ENCODE data around the gene HOXB1. TPM values are rescaled to one million over a fixed set of nuclear protein-coding genes. Genes with fewer than 3 reads are reported as not detected.

HOXB1 gene
- total RNA-seq, 4 donors from 2014 or later: not detected

GRCh38 chr17:48544349-48545021 is 13.7 kb upstream of the HOXB1 start:
- TF ChIP-seq POLR2A (IDR thresholded peaks at IDR 0.05) (no peak), CTCF (IDR thresholded peaks at IDR 0.05) (no peak)
- Histone ChIP-seq H3K9me3 (no peaks in the 10 kb centered on the region), H3K4me3 (peak overlapping the region; percentile 45 to 70 (median 58)), H3K4me1 (peaks cover 0 to 24% (median 2%) of the 10 kb centered on the region in 4 donors), H3K36me3 (peaks cover 0 to 3% (median 0%) of the 10 kb centered on the region in 3 donors), H3K27ac (peak overlapping the region; percentile 76 to 96 (median 87)), H3K27me3 (no peaks in the 10 kb centered on the region)
- peak; percentile 50 to 84 (median 72) for DNase-seq

- DNase-seq: no peak
- Histone ChIP-seq H3K36me3 (no peaks in the 10 kb centered on the region), H3K4me3 (peak overlapping the region; percentile 45 to 70 (median 58)), H3K9me3 (no peaks in the 10 kb centered on the region), H3K27ac (peak overlapping the region; percentile 76 to 96 (median 87)), H3K27me3 (no peaks in the 10 kb centered on the region), H3K4me1 (peaks cover 0 to 24% (median 2%) of the 10 kb centered on the region in 4 donors)
- TF ChIP-seq CTCF (IDR thresholded peaks at IDR 0.05): no peak
- TF ChIP-seq POLR2A (IDR thresholded peaks at IDR 0.05): no peak
These were observed 13.1 kb upstream of the HOXB1 start for GRCh38 chr17:48543854-48544348.

- peak; percentile 34 to 84 (median 81) for DNase-seq
- TF ChIP-seq POLR2A (IDR thresholded peaks at IDR 0.05): no peak
- peak in 3 of 6 experiments; percentile 36 to 49 (median 49) for TF ChIP-seq CTCF (IDR thresholded peaks at IDR 0.05)
These were observed 12.5 kb upstream of the HOXB1 start for GRCh38 chr17:48543107-48543853.

GRCh38 chr17:48542698-48543106 is 11.9 kb upstream of the HOXB1 start:
- no peaks in the 10 kb centered on the region for H3K36me3 ChIP-seq
- peaks cover 0 to 20% (median 2%) of the 10 kb centered on the region in 4 donors for H3K4me1 ChIP-seq
- peak overlapping the region; percentile 76 to 96 (median 88) for H3K27ac ChIP-seq
- TF ChIP-seq POLR2A (IDR thresholded peaks at IDR 0.05) (no peak), CTCF (IDR thresholded peaks at IDR 0.05) (no peak)
- peak overlapping the region; percentile 45 to 70 (median 58) for H3K4me3 ChIP-seq
- DNase-seq: no peak
- no peaks in the 10 kb centered on the region for H3K9me3 ChIP-seq
- no peaks in the 10 kb centered on the region for H3K27me3 ChIP-seq

More at GRCh38 chr17:48543107-48543853, 12.5 kb upstream of the HOXB1 start:
- Histone ChIP-seq H3K36me3 (no peaks in the 10 kb centered on the region), H3K9me3 (no peaks in the 10 kb centered on the region), H3K4me3 (peak overlapping the region; percentile 45 to 70 (median 58)), H3K27ac (peak overlapping the region; percentile 76 to 96 (median 87)), H3K4me1 (peaks cover 0 to 24% (median 2%) of the 10 kb centered on the region in 4 donors), H3K27me3 (no peaks in the 10 kb centered on the region)

GRCh38 chr17:48542114-48542656 is 11.4 kb upstream of the HOXB1 start:
- H3K9me3 ChIP-seq: no peaks in the 10 kb centered on the region
- TF ChIP-seq CTCF (IDR thresholded peaks at IDR 0.05) (no peak), POLR2A (IDR thresholded peaks at IDR 0.05) (no peak)
- H3K36me3 ChIP-seq: no peaks in the 10 kb centered on the region
- peak overlapping the region; percentile 76 to 96 (median 88) for H3K27ac ChIP-seq
- peaks cover 0 to 17% (median 2%) of the 10 kb centered on the region in 4 donors for H3K4me1 ChIP-seq
- H3K4me3 ChIP-seq: peak overlapping the region; percentile 45 to 70 (median 58)
- DNase-seq: no peak
- no peaks in the 10 kb centered on the region for H3K27me3 ChIP-seq
